ENCODE results near the gene EML1. TPM values are rescaled to one million over a fixed set of nuclear protein-coding genes. Genes with fewer than 3 reads are reported as not detected.

EML1 gene
- total RNA-seq, 2 donors from 2014 or later: 28.3 to 30.2 TPM

- no peak for DNase-seq (ENCODE audit: low spot score)
- Histone ChIP-seq H3K9me3 (no peaks in the 10 kb centered on the region), H3K36me3 (no peaks in the 10 kb centered on the region), H3K4me3 (no peak overlapping the region), H3K27me3 (no peaks in the 10 kb centered on the region), H3K4me1 (no peaks in the 10 kb centered on the region), H3K27ac (no peak overlapping the region)
- TF ChIP-seq CTCF (IDR thresholded peaks at IDR 0.05): no peak
Measured at GRCh38 chr14:99991331-99991730, 198.1 kb downstream of the EML1 start.

Other genes starting within 250 kb of the EML1 start
- 10 to 100 TPM; 17.1 to 17.7 TPM for gene CCDC85C, start 189.2 kb upstream of the EML1 start, total RNA-seq
- gene HHIPL1, start 148.3 kb upstream of the EML1 start, total RNA-seq: 1 to 10 TPM; 1.8 to 2.4 TPM
- 1 to 10 TPM; 1.4 to 6.9 TPM for gene CYP46A1, start 109.1 kb upstream of the EML1 start, total RNA-seq